SJCRH30 (cell line): ENCODE results near the gene SLC9A4. TPM values are rescaled to one million over a fixed set of nuclear protein-coding genes. Genes with fewer than 3 reads are reported as not detected.

ENCODE experiments used
- DNase-seq, 2 experiments: peaks; one replicate each; pipeline ENCODE4 v3.0.0-alpha.2; 2015 to 2020
- H3K27ac ChIP-seq: fragments of 250-450 bp; sonication (Bioruptor Pico); 2 replicates; pipeline ENCODE4 v1.5.1; 2020; ENCODE audit warnings: mild to moderate bottlenecking, moderate library complexity
- H3K27me3 ChIP-seq: fragments of 250-450 bp; sonication (Bioruptor Pico); 2 replicates; pipeline ENCODE4 v1.5.1; 2020; ENCODE audit warnings: mild to moderate bottlenecking, moderate library complexity
- H3K36me3 ChIP-seq: fragments of 250-450 bp; sonication (Bioruptor Pico); 2 replicates; pipeline ENCODE4 v1.5.1; 2020; ENCODE audit warnings: mild to moderate bottlenecking, moderate library complexity
- H3K4me1 ChIP-seq: fragments of 250-450 bp; sonication (Bioruptor Pico); 2 replicates; pipeline ENCODE4 v1.5.1; 2020; ENCODE audit warnings: mild to moderate bottlenecking, moderate library complexity
- H3K4me3 ChIP-seq: fragments of 250-450 bp; sonication (Bioruptor Pico); 2 replicates; pipeline ENCODE4 v1.5.1; 2020; ENCODE audit warnings: mild to moderate bottlenecking, moderate library complexity
- H3K9me3 ChIP-seq: fragments of 250-450 bp; sonication (Bioruptor Pico); replicated peaks from 2 replicates; pipeline ENCODE4 v1.5.1; 2020; ENCODE audit warnings: mild to moderate bottlenecking, moderate library complexity
- total RNA-seq: library from RNA; depleted of rRNA; stranded (reverse); fragments of >200 nt; shearing (Covaris generic); gene quantifications from 2 replicates; pipeline ENCODE4 v1.2.3, GENCODE V29; 2014; rRNA removed

The SLC9A4 gene, protein sequence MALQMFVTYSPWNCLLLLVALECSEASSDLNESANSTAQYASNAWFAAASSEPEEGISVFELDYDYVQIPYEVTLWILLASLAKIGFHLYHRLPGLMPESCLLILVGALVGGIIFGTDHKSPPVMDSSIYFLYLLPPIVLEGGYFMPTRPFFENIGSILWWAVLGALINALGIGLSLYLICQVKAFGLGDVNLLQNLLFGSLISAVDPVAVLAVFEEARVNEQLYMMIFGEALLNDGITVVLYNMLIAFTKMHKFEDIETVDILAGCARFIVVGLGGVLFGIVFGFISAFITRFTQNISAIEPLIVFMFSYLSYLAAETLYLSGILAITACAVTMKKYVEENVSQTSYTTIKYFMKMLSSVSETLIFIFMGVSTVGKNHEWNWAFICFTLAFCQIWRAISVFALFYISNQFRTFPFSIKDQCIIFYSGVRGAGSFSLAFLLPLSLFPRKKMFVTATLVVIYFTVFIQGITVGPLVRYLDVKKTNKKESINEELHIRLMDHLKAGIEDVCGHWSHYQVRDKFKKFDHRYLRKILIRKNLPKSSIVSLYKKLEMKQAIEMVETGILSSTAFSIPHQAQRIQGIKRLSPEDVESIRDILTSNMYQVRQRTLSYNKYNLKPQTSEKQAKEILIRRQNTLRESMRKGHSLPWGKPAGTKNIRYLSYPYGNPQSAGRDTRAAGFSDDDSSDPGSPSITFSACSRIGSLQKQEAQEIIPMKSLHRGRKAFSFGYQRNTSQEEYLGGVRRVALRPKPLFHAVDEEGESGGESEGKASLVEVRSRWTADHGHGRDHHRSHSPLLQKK
- 0.04 TPM in 1 of 2 replicates, not detected in the other for total RNA-seq

DNA sequence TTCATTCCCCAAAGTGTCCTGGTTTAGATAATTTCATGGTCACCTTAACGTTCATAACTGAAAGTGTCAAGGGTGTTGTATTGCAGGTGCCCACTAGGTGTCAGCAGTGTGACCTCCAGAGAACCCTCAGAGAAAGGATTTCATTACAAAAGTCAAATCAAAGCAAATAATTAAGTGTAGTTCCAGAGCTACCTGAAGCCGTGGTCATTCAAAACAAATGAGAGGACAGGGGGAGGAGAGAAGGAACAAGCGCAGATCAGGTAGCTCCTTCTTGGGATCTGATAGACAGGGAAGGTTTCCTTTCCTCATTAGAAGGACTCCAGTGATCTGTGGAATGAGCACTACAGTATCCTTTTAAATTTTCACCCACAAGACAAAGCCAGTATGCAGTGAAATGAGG is at the start of gene SLC9A4:
Gene SLC9A4 (plus strand): TSS at position 207 of the 400 bp plus-strand sequence. CDS start 534 bp downstream, outside the sequence.
- Histone ChIP-seq H3K36me3 (no peaks in the 10 kb centered on the region), H3K9me3 (no peaks in the 10 kb centered on the region), H3K27me3 (no peaks in the 10 kb centered on the region), H3K4me3 (no peak within 1 kb of the TSS), H3K27ac (no peak within 1 kb of the TSS), H3K4me1 (no peaks in the 10 kb centered on the region)
- peak in 1 of 2 experiments; percentile 63 for DNase-seq

DNA sequence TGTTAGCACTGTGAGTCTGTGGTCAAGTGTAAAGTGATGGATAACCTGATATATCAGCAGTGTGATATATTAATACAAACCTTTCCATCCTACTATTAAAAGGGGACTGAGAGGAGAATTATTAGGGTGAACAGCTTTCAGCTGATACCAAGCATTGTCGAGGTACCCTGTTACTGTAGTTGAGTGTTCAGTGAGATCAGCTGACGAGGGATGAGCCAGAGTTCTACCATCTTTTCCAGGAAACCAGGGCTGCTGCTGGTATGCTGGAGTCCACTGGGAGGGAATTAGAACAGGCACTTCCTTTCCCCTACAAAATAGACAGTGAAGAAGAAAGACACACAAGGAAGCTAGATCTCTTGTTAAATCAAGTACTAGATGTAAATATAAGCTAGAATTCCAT is 49.7 kb upstream of the SLC9A4 start:
- no peak overlapping the region for H3K27ac ChIP-seq
- no peak for DNase-seq
- H3K4me1 ChIP-seq: no peaks in the 10 kb centered on the region
- no peaks in the 10 kb centered on the region for H3K36me3 ChIP-seq
- no peaks in the 10 kb centered on the region for H3K9me3 ChIP-seq
- H3K4me3 ChIP-seq: no peak overlapping the region
- H3K27me3 ChIP-seq: no peaks in the 10 kb centered on the region

DNA sequence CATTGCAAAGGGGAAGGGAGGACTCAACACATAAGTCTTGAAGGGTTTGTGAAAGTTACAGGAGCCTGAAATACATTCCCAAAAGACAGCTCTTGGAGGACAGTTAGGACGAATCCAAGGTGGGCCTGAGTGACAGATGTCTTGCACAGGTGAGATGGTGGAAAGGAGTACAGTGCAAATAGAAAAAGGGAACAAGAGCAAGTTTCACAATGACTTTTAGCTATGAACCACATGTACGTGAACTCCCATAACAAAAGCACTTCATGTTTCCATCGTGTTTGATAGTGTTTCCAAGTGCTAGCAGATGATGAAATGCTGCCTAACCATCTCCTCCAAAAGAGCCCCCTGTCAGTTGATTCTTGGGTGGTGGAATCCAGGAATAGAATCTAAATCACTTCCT is 48.3 kb upstream of the SLC9A4 start:
- H3K27me3 ChIP-seq: no peaks in the 10 kb centered on the region; the same call in 1 of the 2 replicates
- H3K36me3 ChIP-seq: no peaks in the 10 kb centered on the region
- DNase-seq: no peak
- no peaks in the 10 kb centered on the region for H3K9me3 ChIP-seq
- no peak overlapping the region for H3K27ac ChIP-seq
- no peak overlapping the region for H3K4me3 ChIP-seq
- H3K4me1 ChIP-seq: no peaks in the 10 kb centered on the region

DNA sequence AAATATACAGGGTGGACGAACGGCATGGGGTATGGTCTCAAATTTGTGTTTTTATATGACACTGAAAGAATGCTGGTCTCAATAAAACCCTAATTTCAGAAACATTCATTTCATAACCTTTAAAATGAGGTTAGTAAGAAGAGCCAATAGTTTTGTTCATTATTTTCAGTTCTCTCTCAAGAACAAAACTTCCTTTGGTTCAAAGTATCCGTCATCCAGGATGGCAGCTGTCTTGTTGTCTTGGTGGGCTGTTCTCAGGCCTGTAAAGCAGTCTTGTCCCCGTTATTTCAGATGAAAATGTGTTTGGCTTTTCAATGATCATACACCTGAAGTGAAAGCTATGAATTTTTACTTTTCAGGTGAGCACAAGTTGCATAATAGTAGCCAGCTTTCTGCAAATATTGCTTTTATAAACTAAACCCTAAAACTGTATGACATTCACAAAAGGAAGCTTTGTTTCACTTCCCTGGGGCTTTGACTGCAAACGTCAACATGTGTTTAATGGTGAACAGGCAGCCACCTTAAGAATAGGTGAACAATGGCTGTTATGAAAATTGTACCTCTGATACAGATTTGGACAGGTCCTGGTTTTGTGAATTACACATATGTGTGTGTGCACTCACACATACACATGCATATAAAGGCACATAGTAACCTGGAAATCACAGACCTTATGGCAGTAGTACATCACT is 47.4 kb upstream of the SLC9A4 start:
- H3K27ac ChIP-seq: no peak overlapping the region
- DNase-seq: no peak
- H3K36me3 ChIP-seq: no peaks in the 10 kb centered on the region
- no peaks in the 10 kb centered on the region for H3K4me1 ChIP-seq
- no peaks in the 10 kb centered on the region; the same call in 1 of the 2 replicates for H3K27me3 ChIP-seq
- no peaks in the 10 kb centered on the region for H3K9me3 ChIP-seq
- H3K4me3 ChIP-seq: no peak overlapping the region

DNA sequence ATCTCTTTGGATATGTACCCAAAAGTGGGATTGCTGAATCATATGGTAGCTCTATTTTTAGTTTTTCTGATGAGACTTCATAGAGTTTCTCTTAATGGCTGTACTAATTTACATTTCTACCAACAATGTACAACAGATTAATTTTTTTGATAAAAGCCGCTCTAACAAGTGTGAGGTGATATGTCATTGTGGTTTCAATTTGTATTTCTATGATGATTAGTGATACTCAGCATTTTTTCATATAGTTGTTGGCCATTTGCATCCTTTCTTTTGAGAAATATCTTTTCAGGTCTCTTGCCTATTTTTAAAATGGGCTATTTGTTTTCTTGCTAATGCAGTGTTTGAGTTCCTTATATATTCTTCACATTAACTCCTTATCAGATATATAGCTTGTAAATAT is 45.8 kb upstream of the SLC9A4 start:
- H3K9me3 ChIP-seq: no peaks in the 10 kb centered on the region
- H3K36me3 ChIP-seq: no peaks in the 10 kb centered on the region
- no peak for DNase-seq
- H3K27ac ChIP-seq: no peak overlapping the region
- no peak overlapping the region for H3K4me3 ChIP-seq
- H3K4me1 ChIP-seq: no peaks in the 10 kb centered on the region
- no peaks in the 10 kb centered on the region; the same call in 1 of the 2 replicates for H3K27me3 ChIP-seq

DNA sequence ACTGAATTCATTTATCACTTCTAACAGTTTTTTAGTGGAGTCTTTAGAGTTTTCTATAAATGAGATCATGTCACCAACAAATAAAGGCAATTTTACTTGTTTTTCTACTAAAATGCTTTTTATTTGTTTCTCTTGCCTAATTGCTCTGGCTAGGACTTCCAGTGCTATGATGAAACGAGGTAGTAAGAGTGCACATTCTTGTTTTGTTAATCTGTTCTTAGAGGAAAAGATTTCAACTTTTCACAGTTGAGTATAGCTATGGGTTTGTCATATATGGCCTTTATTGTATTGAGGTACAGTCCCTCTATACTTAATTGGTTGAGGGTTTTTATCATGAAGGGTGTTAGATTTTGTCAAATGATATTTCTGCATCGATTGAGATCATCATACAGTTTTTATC is 44.5 kb upstream of the SLC9A4 start:
- H3K27ac ChIP-seq: no peak overlapping the region
- no peak for DNase-seq

DNA sequence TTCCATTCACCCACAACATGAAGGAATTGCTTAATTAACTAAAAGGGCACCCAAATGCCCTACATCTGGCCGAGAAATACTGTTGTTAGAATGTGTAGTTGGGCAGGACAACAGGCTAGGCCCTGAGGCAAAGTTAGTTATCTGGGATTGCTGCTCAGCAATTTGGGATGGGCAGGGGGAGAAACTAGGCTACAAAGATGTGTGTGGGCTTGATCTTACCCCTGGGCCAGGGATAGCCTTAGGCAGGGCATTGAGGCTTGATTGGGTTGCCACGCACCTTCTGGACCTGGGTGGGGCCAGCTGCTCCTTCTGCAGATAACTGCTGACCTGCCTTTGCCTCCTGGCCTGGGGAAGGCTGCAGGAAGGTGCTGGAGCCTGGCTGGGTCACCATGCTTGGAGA is 40.6 kb upstream of the SLC9A4 start:
- no peak overlapping the region for H3K27ac ChIP-seq
- no peaks in the 10 kb centered on the region; the same call in 1 of the 2 replicates for H3K27me3 ChIP-seq
- H3K36me3 ChIP-seq: no peaks in the 10 kb centered on the region
- H3K4me3 ChIP-seq: no peak overlapping the region
- H3K4me1 ChIP-seq: no peaks in the 10 kb centered on the region
- H3K9me3 ChIP-seq: no peaks in the 10 kb centered on the region
- no peak for DNase-seq

More for the DNA sequence above, 44.5 kb upstream of the SLC9A4 start:
- H3K27me3 ChIP-seq: no peaks in the 10 kb centered on the region; the same call in 1 of the 2 replicates
- no peaks in the 10 kb centered on the region for H3K4me1 ChIP-seq
- H3K9me3 ChIP-seq: no peaks in the 10 kb centered on the region
- no peaks in the 10 kb centered on the region for H3K36me3 ChIP-seq
- H3K4me3 ChIP-seq: no peak overlapping the region

DNA sequence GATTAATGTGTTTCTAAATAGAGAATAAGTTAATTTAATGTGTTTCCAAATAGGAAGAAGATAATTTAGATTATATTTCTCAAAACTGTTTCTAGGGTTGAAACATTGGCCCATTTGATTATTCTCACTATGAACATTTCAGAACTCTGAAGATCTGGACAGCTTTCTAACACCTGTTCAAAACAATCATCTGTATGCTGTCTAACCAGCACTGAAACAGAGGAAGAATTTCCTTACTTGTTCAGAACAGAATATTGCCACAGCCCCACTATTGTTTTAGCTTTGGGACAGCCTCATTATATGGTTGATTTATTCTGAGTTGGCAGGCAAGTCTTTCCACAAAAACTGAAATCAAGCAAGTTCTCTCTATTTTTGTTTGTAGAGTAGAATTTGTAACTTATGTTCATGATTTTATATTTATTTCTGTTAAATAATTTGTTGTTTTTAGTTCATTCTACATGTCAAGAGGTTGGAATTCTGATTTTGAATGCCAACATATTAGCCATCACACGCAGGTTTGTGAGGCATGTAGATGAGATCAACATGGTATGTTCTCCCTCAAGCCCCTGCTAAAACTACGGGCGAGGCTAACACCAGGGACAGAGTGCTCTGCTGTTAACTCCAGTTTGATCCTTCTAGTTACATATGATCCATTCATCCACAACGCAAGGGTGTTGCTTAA is 38.9 kb upstream of the SLC9A4 start:
- peak in 1 of 2 experiments; percentile 13 for DNase-seq
- H3K27me3 ChIP-seq: no peaks in the 10 kb centered on the region
- H3K27ac ChIP-seq: no peak overlapping the region
- no peaks in the 10 kb centered on the region for H3K9me3 ChIP-seq
- H3K36me3 ChIP-seq: no peaks in the 10 kb centered on the region
- H3K4me1 ChIP-seq: no peaks in the 10 kb centered on the region
- no peak overlapping the region for H3K4me3 ChIP-seq

DNA sequence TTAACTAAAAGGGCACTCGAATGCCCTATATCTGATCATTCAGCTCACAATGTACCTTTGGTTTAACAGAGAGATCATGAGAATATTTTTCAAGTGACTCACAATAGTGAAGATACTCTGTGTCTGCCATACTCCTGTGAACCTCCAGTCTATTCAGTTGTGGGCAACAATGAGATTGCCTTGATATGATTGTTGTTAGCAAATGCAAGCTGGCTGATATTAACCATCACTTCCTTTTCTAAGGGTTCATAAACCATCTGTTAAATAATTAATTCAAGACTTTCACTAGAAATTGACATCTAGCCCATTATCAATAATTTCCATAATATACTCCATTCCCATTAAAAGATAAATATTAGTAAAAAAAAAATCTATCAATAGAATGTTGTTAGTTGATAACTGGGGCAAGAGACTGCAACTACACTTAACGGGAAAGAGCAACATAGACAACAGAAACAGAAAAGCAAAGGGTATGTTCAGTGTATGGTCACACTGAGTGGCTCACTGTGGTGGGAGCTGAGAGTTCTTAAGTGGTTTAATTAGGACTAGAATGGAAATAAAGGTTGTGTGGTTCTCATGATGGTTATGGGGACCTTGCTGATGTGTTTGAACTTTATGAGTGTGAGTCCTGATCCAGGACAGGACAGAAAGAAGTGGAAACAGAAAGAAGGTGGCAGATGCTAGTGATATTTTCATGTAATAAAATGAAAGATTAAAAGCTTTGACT is 38.2 kb upstream of the SLC9A4 start:
- DNase-seq: no peak
- Histone ChIP-seq H3K9me3 (no peaks in the 10 kb centered on the region), H3K27ac (no peak overlapping the region), H3K36me3 (no peaks in the 10 kb centered on the region), H3K27me3 (no peaks in the 10 kb centered on the region), H3K4me3 (no peak overlapping the region), H3K4me1 (no peaks in the 10 kb centered on the region)

DNA sequence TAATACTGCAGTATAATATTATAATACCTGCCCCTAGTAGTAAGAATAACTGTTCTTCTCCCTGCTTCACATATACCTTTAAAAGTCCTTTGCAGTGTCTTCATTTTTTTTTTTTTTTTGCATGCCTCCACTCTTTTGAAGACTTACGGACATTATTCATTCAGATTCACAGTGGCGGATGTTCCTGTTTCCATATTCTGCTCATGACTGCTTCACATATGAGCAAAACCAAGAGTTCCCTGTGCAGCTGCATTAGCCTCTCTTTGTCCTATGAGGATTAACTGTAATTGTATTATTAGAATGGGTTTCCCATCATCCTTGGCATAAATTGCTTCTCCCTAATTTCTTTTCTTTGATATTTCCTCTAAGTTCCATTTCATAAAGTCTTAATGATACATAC is 37.3 kb upstream of the SLC9A4 start:
- no peak for DNase-seq
- no peaks in the 10 kb centered on the region for H3K36me3 ChIP-seq
- no peak overlapping the region for H3K4me3 ChIP-seq
- H3K27ac ChIP-seq: no peak overlapping the region
- H3K27me3 ChIP-seq: no peaks in the 10 kb centered on the region
- H3K4me1 ChIP-seq: no peaks in the 10 kb centered on the region
- no peaks in the 10 kb centered on the region for H3K9me3 ChIP-seq

DNA sequence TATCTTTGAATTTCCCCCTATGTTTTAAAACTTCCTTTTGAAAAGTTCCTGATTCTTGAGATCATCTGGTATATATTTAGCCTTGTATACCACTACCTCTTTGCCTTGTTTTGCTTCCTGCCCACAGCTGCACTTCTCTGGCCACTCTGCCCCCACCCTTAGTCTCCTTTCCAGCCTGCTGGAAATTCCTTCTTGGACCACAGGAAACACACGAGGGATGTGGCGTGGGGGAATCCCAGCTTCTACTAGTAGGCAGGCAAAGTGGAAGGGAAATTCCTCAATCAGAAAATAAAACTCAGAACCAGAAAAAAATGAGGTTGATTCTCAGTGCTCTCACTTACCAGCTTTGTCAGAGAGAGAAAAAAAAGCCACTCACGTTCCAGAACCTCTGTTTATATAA is 36.7 kb upstream of the SLC9A4 start:
- no peaks in the 10 kb centered on the region for H3K27me3 ChIP-seq
- H3K4me3 ChIP-seq: no peak overlapping the region
- no peaks in the 10 kb centered on the region for H3K36me3 ChIP-seq
- H3K4me1 ChIP-seq: no peaks in the 10 kb centered on the region
- no peaks in the 10 kb centered on the region for H3K9me3 ChIP-seq
- H3K27ac ChIP-seq: no peak overlapping the region
- no peak for DNase-seq

DNA sequence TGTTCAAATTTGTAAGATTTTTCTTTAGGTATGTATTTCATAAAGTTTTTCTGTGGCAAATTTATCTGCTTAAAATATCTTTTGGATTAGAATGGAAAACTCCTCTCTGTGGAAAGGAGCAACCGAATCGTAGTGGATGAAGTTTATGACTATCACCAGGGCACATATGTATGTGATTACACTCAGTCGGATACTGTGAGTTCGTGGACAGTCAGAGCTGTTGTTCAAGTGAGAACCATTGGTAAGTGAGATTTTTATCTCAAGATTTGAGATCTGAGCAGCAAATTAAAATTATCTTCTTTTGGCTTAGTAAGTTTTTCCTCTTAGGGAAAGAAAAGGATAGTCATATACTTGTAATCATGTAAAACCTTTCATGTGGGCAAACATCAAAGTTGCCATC is 35.9 kb upstream of the SLC9A4 start:
- no peak overlapping the region for H3K27ac ChIP-seq
- no peaks in the 10 kb centered on the region for H3K9me3 ChIP-seq
- H3K4me3 ChIP-seq: no peak overlapping the region
- no peaks in the 10 kb centered on the region for H3K4me1 ChIP-seq
- no peaks in the 10 kb centered on the region for H3K36me3 ChIP-seq
- H3K27me3 ChIP-seq: no peaks in the 10 kb centered on the region
- no peak for DNase-seq

DNA sequence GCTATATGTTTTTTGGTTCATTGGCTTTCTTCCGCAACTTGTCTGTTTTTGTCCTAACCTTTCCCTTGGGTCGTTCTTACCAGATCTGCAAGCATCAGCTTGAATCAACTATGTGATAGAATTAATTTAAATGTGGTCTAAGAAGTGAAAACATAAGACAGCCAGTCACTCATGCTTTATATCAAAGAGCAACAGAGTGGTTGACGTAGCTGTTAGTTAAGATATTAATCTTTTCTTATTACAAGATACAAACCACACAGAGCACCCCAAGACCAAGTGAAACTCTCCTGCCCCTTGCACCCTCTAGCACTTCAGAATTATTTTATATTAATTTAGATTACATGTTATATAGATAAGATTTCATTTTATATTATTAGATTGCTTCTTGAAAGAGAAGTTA is 34.9 kb upstream of the SLC9A4 start:
- H3K4me1 ChIP-seq: no peaks in the 10 kb centered on the region
- H3K27ac ChIP-seq: no peak overlapping the region
- H3K4me3 ChIP-seq: no peak overlapping the region
- H3K36me3 ChIP-seq: no peaks in the 10 kb centered on the region
- no peaks in the 10 kb centered on the region for H3K27me3 ChIP-seq
- H3K9me3 ChIP-seq: no peaks in the 10 kb centered on the region
- DNase-seq: no peak

DNA sequence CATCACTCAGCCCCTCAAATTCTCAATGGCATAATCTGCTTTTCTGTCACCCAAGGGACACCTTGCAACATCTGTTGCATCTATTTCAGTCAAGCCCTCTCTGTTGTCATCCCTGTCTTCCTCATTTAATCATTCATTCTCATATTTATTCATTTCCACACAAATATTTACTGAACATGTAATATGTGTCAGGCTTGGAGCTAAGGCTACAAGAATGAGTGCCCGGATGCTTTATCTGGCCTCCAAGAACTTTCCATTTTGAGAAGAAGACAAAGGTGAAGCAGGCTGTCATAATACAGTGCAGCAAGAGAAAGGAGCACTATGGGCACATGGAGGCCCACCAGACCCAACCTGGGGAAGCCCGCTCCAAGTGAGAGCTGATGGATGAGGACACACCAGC is 34.4 kb upstream of the SLC9A4 start:
- Histone ChIP-seq H3K27ac (no peak overlapping the region), H3K4me3 (no peak overlapping the region), H3K9me3 (no peaks in the 10 kb centered on the region), H3K27me3 (no peaks in the 10 kb centered on the region), H3K4me1 (no peaks in the 10 kb centered on the region), H3K36me3 (no peaks in the 10 kb centered on the region)
- DNase-seq: no peak
